Astrocyte (in vitro differentiated cells and primary cell): Measurements from ENCODE around the gene BMF. TPM values are rescaled to one million over a fixed set of nuclear protein-coding genes. Genes with fewer than 3 reads are reported as not detected.
"Not testable (repeated sequence)": the region's sequence is repeated elsewhere in the genome, so short reads cannot be mapped to it uniquely, and the experiment has no call there.

Experiments
- DNase-seq: peaks from one replicate; pipeline ENCODE4 v3.0.0-alpha.2; 2010; ENCODE audit warnings: low read depth
- FAIRE-seq: peaks from 2 replicates; lab custom pipeline; 2011; peaks lifted over from hg19 to GRCh38; lab: Jason Lieb, UNC
- H2AFZ ChIP-seq: 2 replicates; pipeline ENCODE4 v1.6.0; 2012; ENCODE audit warnings: low read depth, low read length, inconsistent platforms
- H3K27ac ChIP-seq: 2 replicates; pipeline ENCODE4 v1.5.1; 2011; ENCODE audit warnings: low read depth, low read length, inconsistent platforms
- H3K27me3 ChIP-seq: 2 replicates; pipeline ENCODE4 v1.6.0; 2011; ENCODE audit warnings: low read length, inconsistent platforms; ENCODE audit not compliant: insufficient read depth
- H3K36me3 ChIP-seq: 2 replicates; pipeline ENCODE4 v1.5.1; 2011; ENCODE audit warnings: low read length, inconsistent platforms; ENCODE audit not compliant: insufficient read depth
- H3K4me1 ChIP-seq: 2 replicates; pipeline ENCODE4 v1.5.1; 2011; ENCODE audit warnings: low read length, inconsistent platforms; ENCODE audit not compliant: insufficient read depth
- H3K4me2 ChIP-seq: 2 replicates; pipeline ENCODE4 v1.6.0; 2012; ENCODE audit warnings: low read length, inconsistent platforms
- H3K4me3 ChIP-seq: 2 replicates; pipeline ENCODE4 v1.5.1; 2011; ENCODE audit warnings: low read depth, mild to moderate bottlenecking, low read length, inconsistent platforms; ENCODE audit not compliant: insufficient read depth
- H3K79me2 ChIP-seq: 2 replicates; pipeline ENCODE4 v1.6.0; 2012; ENCODE audit warnings: mild to moderate bottlenecking, low read length, inconsistent platforms; ENCODE audit not compliant: insufficient read depth
- H3K9ac ChIP-seq: 2 replicates; pipeline ENCODE4 v1.6.0; 2012; ENCODE audit warnings: mild to moderate bottlenecking, low read length, inconsistent platforms
- H3K9me3 ChIP-seq: 2 replicates; pipeline ENCODE4 v1.5.1; 2012; ENCODE audit warnings: low read depth, mild to moderate bottlenecking, low read length, inconsistent platforms; ENCODE audit not compliant: insufficient read depth
- H4K20me1 ChIP-seq: 2 replicates; pipeline ENCODE4 v1.6.0; 2012; ENCODE audit warnings: low read length, inconsistent platforms; ENCODE audit not compliant: insufficient read depth
- H3K27ac Mint-ChIP-seq: one replicate; pipeline ENCODE4 v1.8.0; 2021; ENCODE audit warnings: mild to moderate bottlenecking, mixed read lengths; ENCODE audit not compliant: unreplicated experiment
- H3K27me3 Mint-ChIP-seq: one replicate; pipeline ENCODE4 v1.8.0; 2021; ENCODE audit warnings: low read depth, mixed read lengths; ENCODE audit not compliant: unreplicated experiment
- H3K36me3 Mint-ChIP-seq: one replicate; pipeline ENCODE4 v1.8.0; 2021; ENCODE audit warnings: low read depth, mixed read lengths; ENCODE audit not compliant: unreplicated experiment
- H3K4me1 Mint-ChIP-seq: one replicate; pipeline ENCODE4 v1.8.0; 2021; ENCODE audit warnings: low read depth, mixed read lengths; ENCODE audit not compliant: unreplicated experiment
- H3K4me3 Mint-ChIP-seq: one replicate; pipeline ENCODE4 v1.8.0; 2021; ENCODE audit warnings: mild to moderate bottlenecking, moderate library complexity, mixed read lengths; ENCODE audit not compliant: unreplicated experiment
- H3K9me3 Mint-ChIP-seq: one replicate; pipeline ENCODE4 v1.8.0; 2021; ENCODE audit warnings: mild to moderate bottlenecking, mixed read lengths; ENCODE audit not compliant: unreplicated experiment
- EZH2 ChIP-seq: IDR thresholded peaks from 2 replicates; pipeline ENCODE4 v1.6.1; 2012; ENCODE audit warnings: mild to moderate bottlenecking, low read length, inconsistent platforms; ENCODE audit not compliant: insufficient read depth
- total RNA-seq: library from RNA; stranded (reverse); gene quantifications from 2 replicates; pipeline ENCODE4 v1.2.1, GENCODE V29; 2021
- TF ChIP-seq, protein P1 (sequence below): IDR thresholded peaks from 2 replicates; pipeline ENCODE4 v1.5.1; 2011; ENCODE audit warnings: low read depth, mild to moderate bottlenecking, inconsistent platforms, low read length, moderate library complexity; ENCODE audit not compliant: insufficient read depth

Gene BMF
- total RNA-seq, 1 donor from 2014 or later = 31.8 TPM

GRCh38 chr15:40137303-40138200 is 28.9 kb upstream of the BMF start:
- no peak overlapping the region for H3K4me2 ChIP-seq
- H3K27ac ChIP-seq = no peak overlapping the region
- no peaks in the 10 kb centered on the region for H3K79me2 ChIP-seq
- H2AFZ ChIP-seq = no peak overlapping the region
- H3K9me3 ChIP-seq = no peaks in the 10 kb centered on the region
- no peak overlapping the region for H3K4me3 Mint-ChIP-seq
- no peaks in the 10 kb centered on the region for H3K36me3 Mint-ChIP-seq
- no peak overlapping the region for H3K4me3 ChIP-seq
- H3K4me1 Mint-ChIP-seq = peaks cover 12% of the 10 kb centered on the region
- H3K9me3 Mint-ChIP-seq = no peaks in the 10 kb centered on the region
- no peak for FAIRE-seq
- no peaks in the 10 kb centered on the region for H3K27me3 ChIP-seq
- peaks cover 3% of the 10 kb centered on the region for H4K20me1 ChIP-seq
- no peak for DNase-seq
- no peak overlapping the region for H3K9ac ChIP-seq
- H3K27ac Mint-ChIP-seq = no peak overlapping the region
- H3K36me3 ChIP-seq = no peaks in the 10 kb centered on the region
- peaks cover 4% of the 10 kb centered on the region for H3K27me3 Mint-ChIP-seq
- TF ChIP-seq EZH2 = no peak
- TF ChIP-seq, protein P1, sequence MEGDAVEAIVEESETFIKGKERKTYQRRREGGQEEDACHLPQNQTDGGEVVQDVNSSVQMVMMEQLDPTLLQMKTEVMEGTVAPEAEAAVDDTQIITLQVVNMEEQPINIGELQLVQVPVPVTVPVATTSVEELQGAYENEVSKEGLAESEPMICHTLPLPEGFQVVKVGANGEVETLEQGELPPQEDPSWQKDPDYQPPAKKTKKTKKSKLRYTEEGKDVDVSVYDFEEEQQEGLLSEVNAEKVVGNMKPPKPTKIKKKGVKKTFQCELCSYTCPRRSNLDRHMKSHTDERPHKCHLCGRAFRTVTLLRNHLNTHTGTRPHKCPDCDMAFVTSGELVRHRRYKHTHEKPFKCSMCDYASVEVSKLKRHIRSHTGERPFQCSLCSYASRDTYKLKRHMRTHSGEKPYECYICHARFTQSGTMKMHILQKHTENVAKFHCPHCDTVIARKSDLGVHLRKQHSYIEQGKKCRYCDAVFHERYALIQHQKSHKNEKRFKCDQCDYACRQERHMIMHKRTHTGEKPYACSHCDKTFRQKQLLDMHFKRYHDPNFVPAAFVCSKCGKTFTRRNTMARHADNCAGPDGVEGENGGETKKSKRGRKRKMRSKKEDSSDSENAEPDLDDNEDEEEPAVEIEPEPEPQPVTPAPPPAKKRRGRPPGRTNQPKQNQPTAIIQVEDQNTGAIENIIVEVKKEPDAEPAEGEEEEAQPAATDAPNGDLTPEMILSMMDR = no peak
- no peaks in the 10 kb centered on the region for H3K4me1 ChIP-seq

- no peak overlapping the region for H3K4me3 Mint-ChIP-seq
- Histone ChIP-seq H3K9me3 (no peaks in the 10 kb centered on the region), H3K79me2 (no peaks in the 10 kb centered on the region), H3K27me3 (no peaks in the 10 kb centered on the region), H3K4me1 (no peaks in the 10 kb centered on the region), H4K20me1 (peaks cover 3% of the 10 kb centered on the region), H3K4me3 (no peak overlapping the region), H3K27ac (no peak overlapping the region), H3K9ac (no peak overlapping the region), H3K4me2 (no peak overlapping the region), H2AFZ (no peak overlapping the region), H3K36me3 (no peaks in the 10 kb centered on the region)
- H3K9me3 Mint-ChIP-seq = no peaks in the 10 kb centered on the region
- H3K27me3 Mint-ChIP-seq = peaks cover 3% of the 10 kb centered on the region
- H3K4me1 Mint-ChIP-seq = peaks cover 12% of the 10 kb centered on the region
- H3K27ac Mint-ChIP-seq = no peak overlapping the region
- FAIRE-seq = no peak
- H3K36me3 Mint-ChIP-seq = no peaks in the 10 kb centered on the region
- no peak for TF ChIP-seq EZH2
- TF ChIP-seq, protein P1 = no peak
- no peak for DNase-seq
Measured at GRCh38 chr15:40136470-40137302, 28.0 kb upstream of the BMF start.

DNA sequence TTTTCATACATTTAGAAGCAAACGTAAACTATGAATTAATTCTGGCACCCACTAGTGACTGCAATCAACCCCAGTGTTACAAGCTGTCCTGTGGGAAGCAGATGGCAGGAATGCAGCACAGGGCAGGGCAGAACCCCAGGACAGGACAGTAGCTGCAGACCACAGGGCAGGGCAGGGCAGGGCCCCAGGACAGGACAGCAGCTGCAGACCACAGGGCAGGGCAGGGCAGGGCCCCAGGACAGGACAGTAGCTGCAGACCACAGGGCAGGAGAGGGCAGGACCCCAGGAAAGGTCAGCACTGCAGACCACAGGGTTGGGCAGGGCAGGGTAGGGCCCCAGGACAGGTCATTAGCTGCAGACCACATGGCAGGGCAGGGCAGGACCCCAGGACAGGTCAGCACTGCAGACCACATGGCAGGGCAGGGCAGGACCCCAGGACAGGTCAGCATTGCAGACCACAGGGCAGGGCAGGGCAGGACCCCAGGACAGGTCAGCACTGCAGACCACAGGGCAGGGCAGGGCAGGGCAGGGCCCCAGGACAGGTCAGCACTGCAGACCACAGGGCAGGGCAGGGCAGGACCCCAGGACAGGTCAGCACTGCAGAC is 27.3 kb upstream of the BMF start:
- not testable (repeated sequence) for DNase-seq, H2AFZ ChIP-seq, H3K4me2 ChIP-seq, H3K36me3 Mint-ChIP-seq, H4K20me1 ChIP-seq, H3K27me3 ChIP-seq, H3K36me3 ChIP-seq, H3K4me3 ChIP-seq, H3K4me3 Mint-ChIP-seq, H3K4me1 ChIP-seq, FAIRE-seq, H3K79me2 ChIP-seq, H3K9me3 Mint-ChIP-seq, H3K27me3 Mint-ChIP-seq, H3K27ac ChIP-seq, H3K9me3 ChIP-seq, H3K9ac ChIP-seq, H3K27ac Mint-ChIP-seq
- H3K4me1 Mint-ChIP-seq = peaks cover 12% of the 10 kb centered on the region
